Naive thymus-derived CD8-positive, alpha-beta T cell (primary cell): Measurements from ENCODE around the gene GIMAP6. TPM values are rescaled to one million over a fixed set of nuclear protein-coding genes. Genes with fewer than 3 reads are reported as not detected.

Source experiments
- ATAC-seq, 2 donors: fragments of 150-1000 bp; cut with Tn5 transposase in 1 of 2; sonication (Bioruptor Pico), chemical (Tn5 transposase) in 1 of 2; 1 replicate in 1 of 2; 2 replicates in 1 of 2; pipeline ENCODE4 v1.10.0; 2021; ENCODE audit warnings: mild to moderate bottlenecking in 2 of 2, moderate library complexity in 2 of 2
- POLR2A ChIA-PET: fragments of 350-600 bp; sonication (Branson Sonifier 250); formaldehyde crosslinking; loops from one replicate; lab custom pipeline; 2021; ENCODE audit warnings: antibody characterized with exemption; lab: Charles Lee
- DNase-seq, 10 donors: peaks; one replicate each; pipeline versions ENCODE4 v3.0.0 to v3.0.0-alpha.2; 2020 to 2022
- H3K27ac Mint-ChIP-seq, 10 donors: one replicate each; pipeline ENCODE4 v1.8.0; 2020 to 2022; ENCODE audit warnings: mild to moderate bottlenecking in 10 of 10, mixed read lengths in 10 of 10, moderate library complexity in 4 of 10, inconsistent platforms in 1 of 10
- H3K27me3 Mint-ChIP-seq, 5 donors: one replicate each; pipeline ENCODE4 v1.8.0; 2021 to 2022; ENCODE audit warnings: mixed read lengths in 5 of 5
- H3K36me3 Mint-ChIP-seq, 3 donors: one replicate each; pipeline ENCODE4 v1.8.0; 2020 to 2022; ENCODE audit warnings: mixed read lengths in 3 of 3, mild to moderate bottlenecking in 2 of 3, inconsistent platforms in 1 of 3
- H3K4me1 Mint-ChIP-seq, 4 donors: one replicate each; pipeline ENCODE4 v1.8.0; 2021 to 2022; ENCODE audit warnings: mixed read lengths in 4 of 4
- H3K4me3 Mint-ChIP-seq, 10 donors: one replicate each; pipeline ENCODE4 v1.8.0; 2020 to 2022; ENCODE audit warnings: mild to moderate bottlenecking in 10 of 10, mixed read lengths in 10 of 10, moderate library complexity in 6 of 10, inconsistent platforms in 1 of 10
- H3K9me3 Mint-ChIP-seq, 9 donors: one replicate each; pipeline ENCODE4 v1.8.0; 2020 to 2022; ENCODE audit warnings: mixed read lengths in 9 of 9, mild to moderate bottlenecking in 3 of 9, inconsistent platforms in 1 of 9, moderate library complexity in 1 of 9
- polyA plus RNA-seq, 3 donors: library from polyadenylated mRNA; unstranded; fragments of 300-500 nt; fragmentation: Illumina TruSeq; gene quantifications; one replicate each; pipeline ENCODE4 v1.2.3, GENCODE V29; 2021
- total RNA-seq, 8 experiments: library from RNA in 2 of 8; stranded (reverse) in 2 of 8; gene quantifications; one replicate each; pipeline ENCODE4 v1.2.3 and lab custom pipeline; 2021 to 2026

Gene GIMAP6
- total and polyA plus RNA-seq, 5 experiments from 2014 or later = 115 to 216 (median 173) TPM

GRCh38 chr7:150645259-150646020, 13.3 kb upstream of the GIMAP6 start:
- Mint-ChIP-seq H3K36me3 (peaks cover 2 to 35% (median 23%) of the 10 kb centered on the region in 3 donors), H3K27ac (peak overlapping the region; percentile 82 to 94 (median 86)), H3K27me3 (no peaks in the 10 kb centered on the region), H3K4me3 (peak overlapping the region; percentile 11 to 71 (median 59)), H3K4me1 (peaks cover 25 to 84% (median 72%) of the 10 kb centered on the region in 4 donors), H3K9me3 (peaks cover 0 to 37% (median 14%) of the 10 kb centered on the region in 9 donors)
- POLR2A ChIA-PET = interaction anchor here (1.1 to 1.4 kb wide), 2 partner anchors 23 to 92 kb away, joined by 3 to 4 read pairs; partner anchors contain the start of gene GIMAP5
- ATAC-seq (peak; percentile 45 to 61), DNase-seq (no peak)

GRCh38 chr7:150642926-150643325, 10.7 kb upstream of the GIMAP6 start:
- Mint-ChIP-seq H3K4me3 (peak overlapping the region in 1 of 10 donors; percentile 19), H3K9me3 (peaks cover 0 to 47% (median 23%) of the 10 kb centered on the region in 9 donors), H3K36me3 (peaks cover 2 to 41% (median 37%) of the 10 kb centered on the region in 3 donors), H3K27me3 (no peaks in the 10 kb centered on the region), H3K27ac (peak overlapping the region in 7 of 10 donors; percentile 9 to 82 (median 63)), H3K4me1 (peaks cover 25 to 83% (median 63%) of the 10 kb centered on the region in 4 donors)
- DNase-seq (no peak), ATAC-seq (no peak)
- POLR2A ChIA-PET = interaction anchor here (0.7 to 4.3 kb wide), 2 partner anchors 24 to 282 kb away, joined by 7 to 20 read pairs; no protein-coding TSS in a partner anchor

GRCh38 chr7:150641854-150642253, 9.7 kb upstream of the GIMAP6 start:
- peak overlapping the region in 4 of 10 donors; percentile 24 to 55 (median 31) for H3K4me3 Mint-ChIP-seq
- DNase-seq = no peak
- H3K27me3 Mint-ChIP-seq = no peaks in the 10 kb centered on the region
- ATAC-seq = no peak
- H3K4me1 Mint-ChIP-seq = peaks cover 33 to 84% (median 61%) of the 10 kb centered on the region in 4 donors
- H3K36me3 Mint-ChIP-seq = peaks cover 2 to 49% (median 46%) of the 10 kb centered on the region in 3 donors
- H3K27ac Mint-ChIP-seq = peak overlapping the region in 9 of 10 donors; percentile 24 to 80 (median 66)
- POLR2A ChIA-PET = interaction anchor here (0.8 to 4.3 kb wide), 9 partner anchors 13 to 160 kb away, joined by 3 to 20 read pairs (median 3); no protein-coding TSS in a partner anchor
- H3K9me3 Mint-ChIP-seq = peaks cover 8 to 56% (median 33%) of the 10 kb centered on the region in 9 donors

- POLR2A ChIA-PET = interaction anchor here (1.0 to 17.7 kb wide), 14 partner anchors 11 to 151 kb away, joined by 4 to 385 read pairs (median 44); partner anchors contain the start of genes GIMAP1, GIMAP2, GIMAP4 and GIMAP5
- H3K9me3 Mint-ChIP-seq = peaks cover 8 to 52% (median 31%) of the 10 kb centered on the region in 9 donors
- H3K27ac Mint-ChIP-seq = peak overlapping the region; percentile 80 to 98 (median 94)
- peaks cover 41 to 83% (median 77%) of the 10 kb centered on the region in 4 donors for H3K4me1 Mint-ChIP-seq
- H3K4me3 Mint-ChIP-seq = peak overlapping the region; percentile 48 to 96 (median 64)
- H3K36me3 Mint-ChIP-seq = peaks cover 25 to 51% (median 41%) of the 10 kb centered on the region in 3 donors
- ATAC-seq (no peak), DNase-seq (no peak)
- H3K27me3 Mint-ChIP-seq = no peaks in the 10 kb centered on the region
Observed at GRCh38 chr7:150633926-150634325, 1.7 kb upstream of the GIMAP6 start.

- POLR2A ChIA-PET = interaction anchor here (0.7 to 17.7 kb wide), 42 partner anchors 10 to 184 kb away, joined by 3 to 385 read pairs (median 6); partner anchors contain the start of genes GIMAP1, GIMAP2, GIMAP4 and GIMAP5
- Mint-ChIP-seq H3K27me3 (no peaks in the 10 kb centered on the region), H3K9me3 (peaks cover 0 to 48% (median 13%) of the 10 kb centered on the region in 9 donors)
Observed at GRCh38 chr7:150631084-150631826, 930 bp downstream of the GIMAP6 start.

GRCh38 chr7:150629347-150629746, 2.8 kb downstream of the GIMAP6 start:
- DNase-seq (no peak), ATAC-seq (no peak)
- peaks cover 0 to 47% (median 12%) of the 10 kb centered on the region in 9 donors for H3K9me3 Mint-ChIP-seq
- peaks cover 29 to 65% (median 65%) of the 10 kb centered on the region in 3 donors for H3K36me3 Mint-ChIP-seq
- peak overlapping the region; percentile 63 to 98 (median 96) for H3K4me3 Mint-ChIP-seq
- H3K4me1 Mint-ChIP-seq = peaks cover 40 to 85% (median 84%) of the 10 kb centered on the region in 4 donors
- POLR2A ChIA-PET = interaction anchor here (0.7 to 17.7 kb wide), 22 partner anchors 8 to 179 kb away, joined by 3 to 385 read pairs (median 6); partner anchors contain the start of genes GIMAP1, GIMAP2, GIMAP4 and GIMAP7
- peak overlapping the region in 9 of 10 donors; percentile 73 to 98 (median 95) for H3K27ac Mint-ChIP-seq
- H3K27me3 Mint-ChIP-seq = no peaks in the 10 kb centered on the region

More at GRCh38 chr7:150631084-150631826, 930 bp downstream of the GIMAP6 start:
- H3K4me3 Mint-ChIP-seq = peak overlapping the region; percentile 92 to 98 (median 96)
- ATAC-seq (peak; percentile 77 to 82), DNase-seq (peak; percentile 16 to 79 (median 40))
- peak overlapping the region; percentile 90 to 98 (median 96) for H3K27ac Mint-ChIP-seq
- peaks cover 26 to 55% (median 51%) of the 10 kb centered on the region in 3 donors for H3K36me3 Mint-ChIP-seq
- H3K4me1 Mint-ChIP-seq = peaks cover 43 to 87% (median 86%) of the 10 kb centered on the region in 4 donors

GRCh38 chr7:150627959-150628358, 4.2 kb downstream of the GIMAP6 start:
- POLR2A ChIA-PET = interaction anchor here (0.6 to 17.7 kb wide), 13 partner anchors 7 to 177 kb away, joined by 3 to 385 read pairs (median 5); partner anchors contain the start of genes GIMAP1, GIMAP4 and GIMAP8
- DNase-seq = peak in 1 of 10 donors; percentile 62
- Mint-ChIP-seq H3K27ac (peak overlapping the region in 8 of 10 donors; percentile 56 to 98 (median 82)), H3K4me1 (peaks cover 36 to 86% (median 81%) of the 10 kb centered on the region in 4 donors), H3K9me3 (peaks cover 0 to 51% (median 12%) of the 10 kb centered on the region in 9 donors), H3K4me3 (peak overlapping the region in 6 of 10 donors; percentile 59 to 98 (median 83)), H3K27me3 (no peaks in the 10 kb centered on the region), H3K36me3 (peaks cover 29 to 70% (median 70%) of the 10 kb centered on the region in 3 donors)
- no peak for ATAC-seq

- H3K4me3 Mint-ChIP-seq = peak overlapping the region; percentile 12 to 72 (median 56)
- H3K27ac Mint-ChIP-seq = peak overlapping the region; percentile 71 to 97 (median 85)
- POLR2A ChIA-PET = interaction anchor here (1.0 to 17.7 kb wide), 8 partner anchors 16 to 112 kb away, joined by 3 to 385 read pairs (median 6); partner anchors contain the start of genes GIMAP1 and GIMAP4
- H3K36me3 Mint-ChIP-seq = peaks cover 24 to 67% (median 66%) of the 10 kb centered on the region in 3 donors
- ATAC-seq (no peak), DNase-seq (no peak)
- H3K4me1 Mint-ChIP-seq = peaks cover 32 to 83% (median 76%) of the 10 kb centered on the region in 4 donors
- H3K9me3 Mint-ChIP-seq = peaks cover 0 to 51% (median 12%) of the 10 kb centered on the region in 9 donors
- H3K27me3 Mint-ChIP-seq = no peaks in the 10 kb centered on the region
Observed at GRCh38 chr7:150626696-150627095, 5.5 kb downstream of the GIMAP6 start.

- peaks cover 21 to 75% (median 62%) of the 10 kb centered on the region in 4 donors for H3K4me1 Mint-ChIP-seq
- peak overlapping the region; percentile 32 to 90 (median 86) for H3K27ac Mint-ChIP-seq
- ATAC-seq (peak; percentile 39 to 44), DNase-seq (no peak)
- H3K36me3 Mint-ChIP-seq = peaks cover 15 to 36% (median 20%) of the 10 kb centered on the region in 3 donors
- no peaks in the 10 kb centered on the region for H3K27me3 Mint-ChIP-seq
- POLR2A ChIA-PET = interaction anchor here (0.6 to 17.7 kb wide), 14 partner anchors 8 to 266 kb away, joined by 3 to 385 read pairs (median 5); partner anchors contain the start of genes GIMAP1, GIMAP4, GIMAP6 and GIMAP7
- H3K4me3 Mint-ChIP-seq = peak overlapping the region in 5 of 10 donors; percentile 16 to 56 (median 54)
- peaks cover 0 to 39% (median 8%) of the 10 kb centered on the region in 9 donors for H3K9me3 Mint-ChIP-seq
Observed at GRCh38 chr7:150621376-150621775, 10.8 kb downstream of the GIMAP6 start.

- Mint-ChIP-seq H3K27ac (peak overlapping the region; percentile 42 to 90 (median 86)), H3K4me3 (peak overlapping the region in 7 of 10 donors; percentile 16 to 56 (median 52))
Observed at GRCh38 chr7:150620617-150621371, 11.4 kb downstream of the GIMAP6 start.

More at GRCh38 chr7:150620617-150621371, 11.4 kb downstream of the GIMAP6 start:
- ATAC-seq (peak; percentile 39 to 49), DNase-seq (no peak)
- peaks cover 14 to 31% (median 15%) of the 10 kb centered on the region in 3 donors for H3K36me3 Mint-ChIP-seq
- no peaks in the 10 kb centered on the region for H3K27me3 Mint-ChIP-seq
- H3K9me3 Mint-ChIP-seq = peaks cover 0 to 33% (median 7%) of the 10 kb centered on the region in 9 donors
- POLR2A ChIA-PET = interaction anchor here (0.6 to 17.7 kb wide), 13 partner anchors 8 to 266 kb away, joined by 3 to 385 read pairs (median 4); partner anchors contain the start of genes GIMAP1, GIMAP4, GIMAP6 and GIMAP7
- peaks cover 21 to 70% (median 56%) of the 10 kb centered on the region in 4 donors for H3K4me1 Mint-ChIP-seq
